Central memory CD8-positive, alpha-beta T cell (primary cell): ENCODE measurements around the gene FHOD3.

Source experiments
- ATAC-seq: fragments of 150-1000 bp; cut with Tn5 transposase; replicated peaks from 2 replicates; pipeline ENCODE4 v1.10.0; 2022; ENCODE audit warnings: mild to moderate bottlenecking, moderate FRiP score, moderate number of reproducible peaks; ENCODE audit not compliant: poor library complexity, severe bottlenecking; ENCODE audit errors: extremely low read depth
- DNase-seq, 2 donors: peaks; one replicate each; pipeline ENCODE4 v3.0.0; 2021; ENCODE audit warnings: low spot score in 2 of 2
- H3K27ac Mint-ChIP-seq: one replicate; pipeline ENCODE4 v1.8.0; 2022; ENCODE audit warnings: low read depth, mild to moderate bottlenecking, moderate library complexity, mixed read lengths
- H3K27me3 Mint-ChIP-seq: one replicate; pipeline ENCODE4 v1.8.0; 2022; ENCODE audit warnings: mixed read lengths
- H3K36me3 Mint-ChIP-seq: one replicate; pipeline ENCODE4 v1.8.0; 2022; ENCODE audit warnings: mild to moderate bottlenecking, moderate library complexity, mixed read lengths; ENCODE audit not compliant: insufficient read depth
- H3K4me1 Mint-ChIP-seq: one replicate; pipeline ENCODE4 v1.8.0; 2022; ENCODE audit warnings: mixed read lengths
- H3K4me3 Mint-ChIP-seq: one replicate; pipeline ENCODE4 v1.8.0; 2022; ENCODE audit warnings: mild to moderate bottlenecking, moderate library complexity, mixed read lengths
- H3K9me3 Mint-ChIP-seq: one replicate; pipeline ENCODE4 v1.8.0; 2022; ENCODE audit warnings: mixed read lengths

The FHOD3 gene

GRCh38 chr18:36368889-36369288 is 71.4 kb downstream of the FHOD3 start:
- ATAC-seq (no peak), DNase-seq (no peak)
- Mint-ChIP-seq H3K9me3 (no peaks in the 10 kb centered on the region), H3K36me3 (no peaks in the 10 kb centered on the region), H3K27me3 (peaks cover 59% of the 10 kb centered on the region), H3K4me3 (no peak overlapping the region), H3K27ac (no peak overlapping the region), H3K4me1 (no peaks in the 10 kb centered on the region)

DNA sequence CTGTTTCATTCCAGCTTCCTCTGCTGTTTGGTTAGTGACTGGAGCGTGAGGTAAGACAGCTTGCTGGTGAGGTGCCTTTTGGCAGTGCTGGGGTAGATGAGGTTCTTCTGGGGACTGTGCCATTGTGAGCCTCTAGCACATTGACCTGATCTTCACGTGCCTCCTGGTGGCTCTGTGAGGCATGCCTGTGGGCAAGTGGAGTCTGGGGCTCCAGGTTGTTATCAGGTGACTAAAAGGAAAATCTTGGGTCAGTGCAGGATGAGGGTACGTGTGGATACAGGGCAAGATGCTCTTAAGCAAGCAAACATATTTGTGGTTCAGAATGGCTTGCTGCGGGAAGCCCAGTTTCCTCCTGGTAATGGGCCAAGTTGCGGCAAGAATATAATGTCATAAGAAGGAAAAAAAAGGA is 75.4 kb downstream of the FHOD3 start:
- peaks cover 63% of the 10 kb centered on the region for H3K27me3 Mint-ChIP-seq

GRCh38 chr18:36374262-36374661 is 76.7 kb downstream of the FHOD3 start:
- Mint-ChIP-seq H3K27ac (no peak overlapping the region), H3K9me3 (no peaks in the 10 kb centered on the region), H3K27me3 (peaks cover 64% of the 10 kb centered on the region), H3K4me3 (no peak overlapping the region), H3K4me1 (no peaks in the 10 kb centered on the region), H3K36me3 (no peaks in the 10 kb centered on the region)
- DNase-seq, result no peak
- no peak for ATAC-seq

More for the DNA sequence above, 75.4 kb downstream of the FHOD3 start:
- no peak overlapping the region for H3K27ac Mint-ChIP-seq
- no peak overlapping the region for H3K4me3 Mint-ChIP-seq
- ATAC-seq (no peak), DNase-seq (no peak)
- H3K9me3 Mint-ChIP-seq, result no peaks in the 10 kb centered on the region
- H3K36me3 Mint-ChIP-seq, result no peaks in the 10 kb centered on the region
- H3K4me1 Mint-ChIP-seq, result no peaks in the 10 kb centered on the region

DNA sequence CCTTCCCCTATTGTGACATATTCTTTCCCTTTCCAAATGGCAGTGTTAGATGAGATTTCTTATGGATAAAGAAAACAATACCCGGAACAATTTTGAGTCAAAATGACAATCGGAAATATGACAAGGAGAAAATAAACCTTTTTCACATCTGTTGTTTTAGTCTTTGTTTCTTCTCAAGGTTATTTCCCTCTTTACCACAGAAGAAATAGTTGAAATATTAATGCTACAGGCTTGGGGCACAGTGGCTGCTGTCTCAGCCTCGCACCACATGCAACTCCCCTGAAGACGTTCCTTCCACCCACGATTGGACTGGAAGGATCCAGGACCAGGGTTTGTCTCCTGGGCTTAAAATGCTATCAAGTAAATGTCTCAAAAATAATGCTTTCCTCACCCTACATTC is 77.6 kb downstream of the FHOD3 start:
- no peaks in the 10 kb centered on the region for H3K9me3 Mint-ChIP-seq
- DNase-seq, result no peak
- no peaks in the 10 kb centered on the region for H3K36me3 Mint-ChIP-seq
- no peak for ATAC-seq
- peaks cover 72% of the 10 kb centered on the region for H3K27me3 Mint-ChIP-seq
- no peak overlapping the region for H3K4me3 Mint-ChIP-seq
- H3K4me1 Mint-ChIP-seq, result no peaks in the 10 kb centered on the region
- H3K27ac Mint-ChIP-seq, result no peak overlapping the region

DNA sequence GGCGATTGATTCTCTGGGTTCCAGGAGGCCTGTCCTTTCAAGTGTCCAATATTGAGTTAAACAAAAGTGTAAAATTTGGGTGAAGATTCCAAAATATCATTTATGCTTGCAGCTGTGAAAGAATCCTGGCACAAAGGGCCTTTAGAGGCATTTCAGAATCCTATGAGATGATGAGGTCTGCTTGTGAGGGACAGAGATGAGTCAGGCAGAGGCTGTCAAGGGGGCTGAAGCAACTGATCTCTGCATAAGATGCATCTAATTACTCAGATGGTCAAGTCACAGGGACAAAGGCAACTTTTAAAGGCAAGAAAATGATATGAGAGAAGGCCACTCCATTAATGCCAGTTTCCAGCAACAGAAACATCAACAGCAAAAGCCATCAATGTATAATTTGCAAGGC is 78.8 kb downstream of the FHOD3 start:
- DNase-seq (no peak), ATAC-seq (no peak)
- Mint-ChIP-seq H3K27me3 (peaks cover 74% of the 10 kb centered on the region), H3K27ac (no peak overlapping the region), H3K36me3 (no peaks in the 10 kb centered on the region), H3K4me3 (no peak overlapping the region), H3K9me3 (no peaks in the 10 kb centered on the region), H3K4me1 (no peaks in the 10 kb centered on the region)

- no peak overlapping the region for H3K4me3 Mint-ChIP-seq
- DNase-seq, result no peak
- H3K9me3 Mint-ChIP-seq, result no peaks in the 10 kb centered on the region
- no peaks in the 10 kb centered on the region for H3K36me3 Mint-ChIP-seq
- ATAC-seq, result no peak
- H3K27me3 Mint-ChIP-seq, result peaks cover 71% of the 10 kb centered on the region
- no peak overlapping the region for H3K27ac Mint-ChIP-seq
- H3K4me1 Mint-ChIP-seq, result no peaks in the 10 kb centered on the region
Observed at GRCh38 chr18:36377626-36378025, 80.1 kb downstream of the FHOD3 start.

DNA sequence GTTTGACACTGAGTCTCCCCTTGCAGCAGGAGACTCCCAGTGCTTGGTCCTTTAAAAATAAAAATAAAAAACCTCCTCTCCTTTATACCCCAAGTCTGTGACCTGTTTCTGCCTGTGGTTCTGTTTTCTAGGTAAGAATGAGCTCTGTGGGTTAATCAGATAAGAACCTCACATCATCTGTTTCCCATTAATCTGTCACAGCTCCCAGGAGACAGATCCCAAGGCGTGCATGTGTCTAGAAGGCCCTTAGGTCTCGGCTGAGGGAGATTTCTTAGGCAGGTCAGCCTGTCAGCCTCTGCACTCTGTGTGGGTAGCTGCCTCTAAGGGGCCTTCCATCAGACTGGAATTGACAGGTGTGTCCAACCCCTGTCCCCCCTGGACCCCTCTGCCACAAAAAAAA is 80.7 kb downstream of the FHOD3 start:
- Mint-ChIP-seq H3K27me3 (peaks cover 65% of the 10 kb centered on the region), H3K27ac (no peak overlapping the region), H3K9me3 (no peaks in the 10 kb centered on the region), H3K4me1 (no peaks in the 10 kb centered on the region), H3K4me3 (no peak overlapping the region), H3K36me3 (no peaks in the 10 kb centered on the region)
- DNase-seq (no peak), ATAC-seq (no peak)

DNA sequence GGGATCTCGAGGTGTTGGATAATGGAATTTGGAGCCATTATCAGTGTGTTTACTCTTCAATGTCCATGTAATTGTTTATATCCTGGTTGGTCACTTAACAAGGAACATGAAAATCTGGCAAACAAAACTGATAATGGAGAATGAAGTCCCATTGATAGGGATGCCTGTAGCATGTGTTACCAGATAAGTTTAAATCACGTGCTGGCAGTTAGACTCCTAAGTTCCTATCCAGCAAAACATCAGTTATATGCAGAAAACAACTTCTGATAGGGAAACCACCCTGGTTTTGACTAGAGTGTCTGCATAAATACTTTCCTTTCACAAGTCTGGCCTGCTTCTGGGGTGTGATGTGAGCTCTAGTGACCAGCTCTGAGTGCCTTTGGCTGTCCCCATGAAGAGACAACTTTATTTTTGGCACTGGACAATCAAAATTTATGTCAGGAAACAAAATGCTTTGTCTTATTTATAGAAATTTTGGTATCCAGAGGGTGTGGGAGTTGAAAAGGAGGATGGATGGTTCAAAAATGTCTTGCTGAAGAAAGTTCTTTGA is 82.0 kb downstream of the FHOD3 start:
- Mint-ChIP-seq H3K9me3 (no peaks in the 10 kb centered on the region), H3K36me3 (no peaks in the 10 kb centered on the region), H3K4me1 (no peaks in the 10 kb centered on the region), H3K4me3 (no peak overlapping the region), H3K27me3 (peaks cover 52% of the 10 kb centered on the region), H3K27ac (no peak overlapping the region)
- DNase-seq, result no peak
- no peak for ATAC-seq

GRCh38 chr18:36380173-36380827 is 82.8 kb downstream of the FHOD3 start:
- H3K4me1 Mint-ChIP-seq, result no peaks in the 10 kb centered on the region
- H3K36me3 Mint-ChIP-seq, result no peaks in the 10 kb centered on the region
- DNase-seq (no peak), ATAC-seq (no peak)
- H3K27me3 Mint-ChIP-seq, result peaks cover 49% of the 10 kb centered on the region
- no peaks in the 10 kb centered on the region for H3K9me3 Mint-ChIP-seq
- H3K27ac Mint-ChIP-seq, result no peak overlapping the region
- H3K4me3 Mint-ChIP-seq, result no peak overlapping the region

DNA sequence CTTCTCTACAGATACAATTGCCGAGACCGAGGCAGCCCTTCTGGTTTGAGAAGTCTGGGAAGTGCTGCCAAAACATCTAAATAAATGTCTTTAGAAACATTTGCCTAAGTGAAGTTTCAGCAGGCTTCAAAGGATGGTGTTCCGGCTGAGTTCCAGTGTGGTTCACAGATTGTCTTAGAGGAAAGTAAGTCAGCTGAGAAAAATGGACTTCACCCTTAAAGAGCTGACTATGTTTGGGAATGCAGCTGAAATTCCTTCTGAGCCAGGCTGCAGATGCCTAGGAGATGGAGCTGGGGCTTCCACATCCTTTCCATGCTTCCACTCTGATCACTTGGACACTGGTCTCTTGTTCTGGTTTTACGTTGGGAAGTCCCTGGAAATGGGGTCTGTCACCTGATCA is 83.6 kb downstream of the FHOD3 start:
- no peaks in the 10 kb centered on the region for H3K9me3 Mint-ChIP-seq
- no peak for DNase-seq
- peaks cover 49% of the 10 kb centered on the region for H3K27me3 Mint-ChIP-seq
- H3K4me1 Mint-ChIP-seq, result no peaks in the 10 kb centered on the region
- no peak overlapping the region for H3K27ac Mint-ChIP-seq
- ATAC-seq, result no peak
- no peaks in the 10 kb centered on the region for H3K36me3 Mint-ChIP-seq
- H3K4me3 Mint-ChIP-seq, result no peak overlapping the region

- no peak overlapping the region for H3K27ac Mint-ChIP-seq
- H3K27me3 Mint-ChIP-seq, result peaks cover 40% of the 10 kb centered on the region
- no peaks in the 10 kb centered on the region for H3K4me1 Mint-ChIP-seq
- no peaks in the 10 kb centered on the region for H3K36me3 Mint-ChIP-seq
- ATAC-seq, result no peak
- no peak for DNase-seq
- H3K9me3 Mint-ChIP-seq, result no peaks in the 10 kb centered on the region
- no peak overlapping the region for H3K4me3 Mint-ChIP-seq
Observed at GRCh38 chr18:36382854-36383253, 85.3 kb downstream of the FHOD3 start.

DNA sequence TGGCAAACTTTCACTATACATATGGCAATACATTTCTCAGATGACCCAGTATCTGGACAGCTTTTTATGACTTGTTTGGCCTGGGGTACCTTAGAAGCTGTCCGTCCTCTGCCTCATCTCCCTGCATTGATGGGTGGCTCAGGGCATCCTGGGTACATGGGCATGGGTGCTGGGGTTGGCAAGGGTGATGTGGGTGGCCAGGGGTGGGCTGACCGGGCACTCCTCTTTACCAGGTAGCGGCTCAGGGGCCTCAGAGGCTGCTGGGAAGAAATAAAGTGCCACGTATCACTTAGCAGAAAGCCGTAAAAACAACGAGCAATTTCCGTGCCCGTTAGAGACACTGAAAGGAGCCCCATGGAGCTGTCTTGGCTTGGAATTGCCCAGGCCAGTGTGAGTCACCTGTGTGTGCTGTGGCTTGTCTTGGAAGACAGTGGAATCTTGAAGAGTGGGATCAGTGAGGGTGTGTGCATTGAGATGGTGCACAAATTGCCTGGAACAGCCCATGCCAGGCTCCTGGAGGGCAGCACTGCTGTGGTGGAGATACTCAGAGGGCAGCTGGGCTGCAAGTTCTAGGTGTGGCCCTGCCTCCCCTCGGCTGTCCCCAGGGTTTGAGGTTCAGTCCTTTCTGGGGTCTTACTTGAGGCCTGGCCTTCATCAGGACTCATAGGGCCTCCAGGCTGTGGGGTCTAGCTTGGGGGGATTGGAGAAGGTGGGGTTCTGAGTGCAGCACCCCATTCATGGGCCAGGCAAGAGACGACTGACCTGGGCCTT is 88.8 kb downstream of the FHOD3 start:
- Mint-ChIP-seq H3K4me1 (no peaks in the 10 kb centered on the region), H3K27ac (no peak overlapping the region), H3K4me3 (no peak overlapping the region), H3K27me3 (peaks cover 33% of the 10 kb centered on the region), H3K9me3 (no peaks in the 10 kb centered on the region), H3K36me3 (no peaks in the 10 kb centered on the region)
- no peak for DNase-seq
- no peak for ATAC-seq

GRCh38 chr18:36387310-36387709 is 89.8 kb downstream of the FHOD3 start:
- Mint-ChIP-seq H3K9me3 (no peaks in the 10 kb centered on the region), H3K36me3 (no peaks in the 10 kb centered on the region), H3K27me3 (peaks cover 24% of the 10 kb centered on the region), H3K4me3 (no peak overlapping the region), H3K4me1 (no peaks in the 10 kb centered on the region), H3K27ac (no peak overlapping the region)
- ATAC-seq (no peak), DNase-seq (no peak)
